LoVo (cell line): ENCODE results near the gene CLOCK.
A peak's percentile ranks its signal among the peaks of the same experiment; 100 is the strongest.

Experiments
- DNase-seq: peaks from one replicate; pipeline ENCODE4 v3.0.0-alpha.2; 2016; ENCODE audit warnings: low spot score

Gene CLOCK

DNA sequence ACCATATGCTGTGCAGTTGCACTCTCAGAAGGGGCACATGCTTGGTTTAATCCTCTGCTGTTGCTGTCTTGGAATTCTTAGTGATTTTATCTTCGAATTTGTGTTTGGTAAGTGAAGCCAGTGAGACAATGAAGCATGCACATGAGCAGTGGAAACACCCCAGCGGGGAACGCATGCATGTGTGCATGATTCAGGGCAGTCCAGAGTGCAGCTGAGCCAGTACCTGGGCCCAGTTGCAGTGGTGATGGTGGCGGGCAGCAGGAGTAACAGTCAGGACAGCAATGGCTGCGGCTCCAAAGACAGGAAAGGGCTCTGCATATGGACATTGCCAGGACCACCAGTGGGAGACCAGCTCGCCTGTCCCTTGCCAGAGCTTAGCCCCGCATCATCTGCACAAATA lies 165.2 kb downstream of the CLOCK start:
- DNase-seq, result no peak

- no peak for DNase-seq
Observed at GRCh38 chr4:55380576-55380975, 166.1 kb downstream of the CLOCK start.

DNA sequence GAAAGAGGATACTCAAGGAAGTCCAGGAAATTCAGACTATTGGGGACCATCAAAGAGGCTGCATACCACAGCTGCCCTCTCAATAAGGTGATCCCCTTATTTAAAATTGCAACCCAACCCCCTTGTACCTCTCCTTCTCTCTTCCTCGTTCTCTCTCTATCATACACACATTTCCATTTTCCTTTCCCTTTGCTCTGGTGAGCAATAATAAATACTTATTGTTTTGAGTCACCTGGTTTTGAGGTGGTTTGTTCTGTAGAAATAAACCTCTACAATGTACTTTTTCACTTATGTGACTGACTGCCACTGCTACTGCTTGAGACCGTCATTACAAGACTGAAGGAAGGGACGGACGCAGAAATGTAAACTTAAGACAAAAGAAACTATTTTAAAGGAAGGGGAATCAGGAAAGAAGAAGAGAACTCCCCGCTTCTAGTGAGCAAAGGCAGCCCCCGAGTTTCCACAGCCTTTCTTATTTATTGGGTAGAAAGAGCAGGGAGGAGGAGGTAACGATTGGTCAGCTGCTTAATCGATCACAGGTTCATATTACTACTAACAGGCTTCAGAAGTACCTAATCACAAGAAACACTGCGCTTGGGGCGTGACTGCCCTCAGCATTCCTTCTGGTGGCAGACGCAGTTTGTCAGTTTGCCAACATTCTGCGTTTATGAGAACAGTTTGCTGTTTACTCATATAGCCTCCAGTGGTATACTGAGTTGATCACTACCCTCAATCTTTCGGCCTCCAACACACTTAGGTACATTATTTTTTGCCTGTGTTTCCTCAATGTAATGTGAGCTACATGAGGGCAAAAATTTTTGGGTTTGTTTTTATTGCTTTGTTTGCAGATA lies 167.9 kb downstream of the CLOCK start:
- peak; percentile 68 for DNase-seq
